ENCODE measurements around the gene GASK1A.

Gene GASK1A

DNA sequence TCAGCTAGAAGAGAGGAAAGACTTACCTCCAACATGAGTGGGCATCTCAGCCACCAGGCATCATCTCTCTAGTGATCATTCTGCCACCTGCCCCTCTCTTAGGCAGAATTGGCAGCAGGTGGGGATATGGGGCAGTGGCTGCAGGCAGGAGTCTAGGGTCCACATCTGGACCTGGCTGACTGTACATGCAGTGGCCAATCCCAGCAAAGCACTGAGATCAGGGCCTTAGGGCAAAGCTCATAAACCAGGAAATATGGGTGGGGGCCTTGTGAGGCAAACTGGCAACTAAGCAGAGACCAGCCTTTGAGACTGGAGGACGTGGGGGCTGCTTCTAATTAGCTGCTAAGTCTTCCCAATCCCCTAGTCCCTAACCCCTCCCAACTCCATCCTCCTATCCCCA lies 113.9 kb downstream of the GASK1A start:
- DNase-seq: no peak

DNA sequence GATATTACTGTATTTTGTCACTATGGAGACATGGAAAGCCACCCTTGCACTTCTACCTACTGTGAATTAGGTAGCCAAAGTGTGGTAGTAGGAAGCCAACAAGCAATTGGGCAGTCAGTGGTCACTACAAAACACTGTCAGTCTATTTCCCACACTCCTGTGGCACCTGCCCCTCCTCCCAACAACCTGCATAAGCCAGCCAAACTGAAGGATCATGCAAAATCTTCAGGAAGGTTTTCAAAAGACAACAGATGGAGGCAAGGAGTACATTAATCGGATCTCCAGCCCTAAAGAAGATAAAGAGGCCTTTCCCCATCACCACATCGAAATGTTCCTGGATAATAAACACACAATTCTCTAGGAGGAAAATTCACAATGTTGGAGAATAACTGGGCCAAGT lies 114.9 kb downstream of the GASK1A start:
- DNase-seq: no peak

DNA sequence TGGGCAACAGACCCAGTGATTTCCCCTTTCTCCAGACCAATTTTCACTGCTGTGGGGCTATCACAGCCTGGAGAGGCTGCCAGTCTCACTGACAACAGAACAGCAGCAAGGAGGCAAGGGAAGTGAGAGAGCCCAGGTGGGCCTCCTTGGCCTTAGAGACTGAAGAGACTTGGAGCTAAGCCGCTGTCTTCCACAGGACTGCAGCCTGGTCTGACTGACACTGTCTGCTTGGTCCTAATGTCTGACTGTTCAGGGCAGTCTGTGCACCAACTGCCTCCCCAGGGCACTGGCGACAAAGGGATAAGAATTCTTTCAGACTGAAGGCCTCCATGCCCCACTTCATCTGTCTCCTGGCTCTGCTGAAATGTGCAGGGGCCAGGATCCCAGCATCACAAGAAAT lies 115.3 kb downstream of the GASK1A start:
- DNase-seq: no peak

DNA sequence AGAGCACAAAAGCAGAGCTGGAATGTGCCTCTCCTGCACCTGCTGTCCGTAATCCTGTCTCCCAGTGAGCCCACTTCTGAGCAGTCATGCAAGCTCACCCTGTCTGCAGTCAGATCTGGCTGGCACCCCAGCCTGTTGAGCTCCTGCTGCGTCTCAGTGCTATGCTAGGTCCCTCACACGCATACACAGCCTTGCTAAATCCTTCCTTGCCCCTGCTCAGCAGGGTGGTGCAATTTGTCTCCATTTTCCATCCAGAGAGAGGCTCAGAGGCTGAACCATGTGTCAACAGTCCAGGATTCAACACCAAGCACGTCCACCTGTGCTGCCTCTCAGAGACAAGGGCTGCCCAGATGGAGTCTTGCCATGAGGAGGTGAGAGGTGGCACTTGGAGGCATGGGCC lies 115.7 kb downstream of the GASK1A start:
- no peak for DNase-seq

DNA sequence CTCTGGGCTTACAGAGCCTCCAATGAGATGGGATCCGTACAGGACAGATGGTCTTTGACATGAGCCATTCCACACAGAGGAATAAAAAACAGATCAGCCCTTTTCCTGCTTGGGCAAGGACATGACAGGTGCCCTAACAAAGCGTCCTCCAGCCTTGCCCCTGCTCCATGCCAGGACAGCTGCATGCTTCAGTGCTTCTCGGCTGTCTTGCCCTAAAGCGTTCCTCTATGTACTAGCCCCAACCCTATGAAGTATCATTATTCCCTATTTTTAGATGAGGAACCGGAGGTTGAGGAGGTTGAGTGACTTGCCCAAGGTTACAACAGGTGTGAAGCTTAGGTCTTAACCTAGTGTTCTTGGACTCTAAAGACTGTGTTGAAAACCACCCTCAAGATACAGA lies 116.3 kb downstream of the GASK1A start:
- no peak for DNase-seq

DNA sequence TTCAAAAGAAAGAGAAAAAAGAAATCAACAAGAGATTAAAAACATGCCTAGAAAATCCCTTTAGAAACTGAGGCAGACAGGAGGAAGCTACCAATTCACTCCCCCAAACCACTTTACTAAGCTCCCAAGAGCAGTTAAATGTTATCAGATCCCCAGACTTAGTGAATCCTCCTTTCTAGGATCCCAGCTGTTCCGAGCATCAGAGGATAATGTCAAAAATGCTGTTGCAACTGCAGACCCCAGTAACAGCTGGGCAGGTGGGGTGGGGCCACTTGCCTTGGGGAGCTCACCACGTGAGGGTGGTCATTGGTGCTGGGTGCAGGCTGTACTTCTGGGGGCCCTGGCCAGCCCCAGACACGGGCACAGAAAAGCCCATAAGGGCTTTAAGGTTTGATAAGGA lies 117.7 kb downstream of the GASK1A start:
- DNase-seq: no peak

DNA sequence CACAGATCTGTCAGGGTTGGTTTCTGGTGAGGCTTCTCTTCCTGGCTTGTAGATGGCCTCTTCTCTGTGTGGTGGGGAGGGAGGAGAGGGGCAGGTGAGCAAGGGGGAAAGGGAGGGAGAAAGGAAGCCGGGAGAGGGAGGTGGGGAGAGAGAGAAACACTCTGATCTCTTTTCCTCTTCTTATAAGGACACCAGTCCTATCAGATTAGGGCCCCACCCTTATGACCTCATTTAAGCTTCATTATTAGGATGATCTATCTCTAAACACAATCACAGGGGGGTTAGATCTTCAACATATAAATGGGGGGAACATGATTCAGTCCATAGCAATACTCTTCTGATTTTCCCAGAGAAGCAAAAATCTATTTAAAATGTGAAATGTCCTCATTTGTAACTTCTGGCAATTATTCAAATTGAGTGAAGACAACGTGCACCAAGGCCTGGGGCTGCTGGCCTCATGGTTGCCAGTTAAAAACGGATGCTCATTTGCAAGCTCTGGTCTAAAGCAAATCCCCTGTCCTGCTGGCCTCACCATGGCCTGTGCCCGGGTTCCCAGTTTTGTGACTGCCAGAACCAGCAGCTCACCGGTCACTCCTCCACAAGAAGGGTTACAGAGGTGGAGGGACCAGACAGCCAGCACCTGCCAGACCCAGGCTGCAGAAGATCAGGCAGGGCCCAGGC lies 118.4 kb downstream of the GASK1A start:
- DNase-seq: no peak

DNA sequence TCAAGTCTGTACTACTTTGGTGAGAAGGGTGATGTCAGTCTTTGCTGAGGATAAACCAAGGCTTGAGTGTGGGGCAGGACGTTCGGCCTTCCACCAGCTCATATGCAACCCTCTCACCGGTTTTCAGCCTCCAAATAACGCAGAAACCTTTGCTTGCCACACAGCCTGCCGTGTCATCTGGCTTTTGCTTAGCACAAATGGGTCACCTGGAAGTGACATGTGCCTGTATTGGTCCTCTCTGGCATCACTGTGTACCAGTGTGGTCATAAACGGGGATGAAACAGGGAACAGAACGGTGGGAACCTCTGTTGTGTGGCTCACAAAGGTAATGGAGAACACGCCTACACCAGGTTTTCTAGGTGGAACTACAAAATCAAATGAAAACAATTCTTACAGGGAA lies 119.7 kb downstream of the GASK1A start:
- no peak for DNase-seq

DNA sequence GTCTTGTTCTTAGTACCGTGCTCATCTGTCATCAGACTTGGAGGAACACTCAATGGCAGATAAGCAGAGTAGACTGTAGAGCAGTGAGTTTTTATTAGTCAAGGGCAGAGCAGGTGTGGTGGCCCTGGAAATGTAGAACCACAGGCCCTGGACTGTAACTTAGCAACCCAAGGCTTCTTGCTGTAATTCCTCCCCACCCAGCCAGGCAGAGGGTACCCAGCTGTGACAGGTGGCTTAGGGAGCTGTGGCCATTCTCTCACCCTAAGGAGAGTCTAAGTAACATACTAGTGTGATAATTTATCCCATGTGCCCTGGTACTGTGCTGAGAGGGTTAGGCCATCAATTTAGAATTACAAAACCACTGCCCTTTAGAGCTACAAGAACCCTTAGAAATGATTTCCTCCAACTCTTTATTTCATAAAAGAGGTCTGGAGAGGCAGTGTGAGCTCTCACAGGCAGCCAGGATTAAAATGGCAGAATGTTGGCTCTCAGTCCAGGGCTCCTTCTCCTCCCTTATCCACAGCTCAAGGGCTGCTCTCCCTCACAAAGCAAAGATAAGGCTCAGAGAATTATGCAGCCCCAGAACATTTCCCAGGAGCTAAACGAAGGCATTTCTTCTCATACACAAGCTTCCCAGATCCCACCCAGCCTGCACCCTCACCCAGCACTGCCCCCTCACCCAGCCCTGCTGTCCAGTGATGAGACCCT lies 123.8 kb downstream of the GASK1A start:
- DNase-seq: no peak

DNA sequence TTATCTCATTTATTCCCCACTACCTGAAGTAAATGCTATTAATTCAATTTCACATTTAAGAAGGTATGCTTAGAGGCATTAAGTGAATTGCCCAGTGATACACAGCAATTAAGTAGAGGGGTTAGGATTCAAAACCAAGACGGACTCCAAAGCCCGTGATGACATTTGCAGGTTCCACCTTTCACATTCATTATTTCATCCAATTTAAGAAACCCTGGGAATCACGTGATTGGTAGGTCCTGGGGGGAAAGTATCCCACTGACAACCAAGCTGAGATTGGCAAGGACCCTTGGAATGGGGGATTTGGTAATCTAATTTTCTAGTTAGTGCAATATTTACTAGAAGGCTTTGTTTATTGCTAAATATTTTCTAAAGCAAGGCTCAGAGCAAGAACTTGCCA lies 124.9 kb downstream of the GASK1A start:
- no peak for DNase-seq

DNA sequence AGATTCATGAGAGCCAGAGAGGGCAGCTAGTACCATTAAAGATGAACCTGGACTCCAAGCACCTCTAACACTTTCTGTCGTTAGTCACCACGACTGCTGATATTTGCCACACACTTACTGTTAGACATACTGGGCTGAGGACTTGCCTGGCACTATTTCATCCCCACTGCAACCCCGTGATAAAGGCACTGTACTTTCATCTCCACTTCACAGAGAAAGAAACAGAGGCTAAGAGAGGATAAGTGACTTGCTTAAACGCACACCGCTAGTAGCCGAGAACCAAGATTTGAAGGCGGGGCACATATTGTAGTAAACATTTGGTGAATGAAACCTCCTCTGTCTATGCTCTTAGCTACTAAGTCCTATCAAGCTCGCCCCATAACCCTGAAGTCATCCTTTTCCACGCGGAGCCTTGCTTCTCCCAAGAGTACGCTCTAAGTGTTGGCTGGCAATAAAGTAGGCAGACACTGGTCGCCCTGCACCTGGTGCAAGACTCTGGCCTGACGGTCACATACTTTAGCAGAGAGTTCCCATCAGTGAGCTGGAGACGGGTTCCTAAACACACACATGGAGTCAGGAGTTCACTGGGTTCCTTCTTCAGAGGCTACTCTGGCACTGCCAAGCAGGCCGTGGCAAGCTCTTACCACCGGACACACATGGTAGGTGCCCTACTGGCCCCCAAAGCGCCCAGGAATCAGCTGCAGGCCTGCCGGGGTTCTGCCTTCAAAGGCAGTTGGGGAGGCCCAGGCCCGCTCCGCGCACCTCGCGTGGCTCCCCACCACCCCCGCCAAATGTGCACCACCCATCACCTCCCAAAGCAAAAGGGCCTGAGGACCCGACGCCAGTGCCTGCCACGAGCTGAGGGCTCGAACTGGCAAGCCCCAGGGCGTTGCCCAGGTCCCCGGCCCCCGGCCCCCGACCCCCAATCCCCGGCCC lies 125.8 kb downstream of the GASK1A start:
- no peak for DNase-seq

DNA sequence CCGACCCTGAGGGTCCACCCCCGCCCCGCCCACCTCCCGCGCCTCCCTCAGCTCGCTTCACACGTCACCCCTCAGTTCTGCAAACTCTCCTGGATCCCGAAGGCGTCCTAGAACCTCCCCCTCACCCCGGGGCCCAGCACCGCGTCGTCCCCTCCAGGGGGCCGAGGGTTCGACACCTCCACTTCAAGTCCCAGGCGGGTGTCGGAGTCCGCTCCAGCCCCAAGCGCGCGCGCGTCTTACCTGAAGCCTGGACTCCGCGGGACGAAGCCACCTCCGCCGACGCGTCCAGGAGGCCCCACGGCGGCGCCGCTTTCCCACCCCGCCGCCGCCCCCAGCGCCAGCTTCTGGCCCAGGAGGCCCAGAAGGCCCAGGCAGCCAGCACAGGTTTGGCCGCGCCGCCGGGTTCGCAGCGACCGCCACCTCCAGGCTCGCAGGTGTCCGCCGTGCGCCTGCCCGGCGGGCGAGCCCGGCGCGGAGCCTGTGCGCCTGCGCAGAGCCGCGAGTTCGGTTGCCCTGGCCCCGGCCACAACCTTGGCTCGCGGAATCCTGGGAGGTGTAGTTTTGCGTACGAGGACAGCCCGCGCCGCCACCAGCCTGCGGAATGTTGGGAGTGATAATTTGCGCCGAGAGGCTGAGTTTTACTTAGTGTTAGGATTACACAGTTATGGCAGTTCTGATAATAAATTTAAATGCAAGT lies 126.6 kb downstream of the GASK1A start, which contains the start of gene POMGNT2:
POMGNT2 (minus strand) TSS at position 484 of the 697 bp plus-strand sequence. CDS start 24,648 bp downstream, outside the sequence.
- peak; percentile 76 to 86 (median 80) for DNase-seq

DNA sequence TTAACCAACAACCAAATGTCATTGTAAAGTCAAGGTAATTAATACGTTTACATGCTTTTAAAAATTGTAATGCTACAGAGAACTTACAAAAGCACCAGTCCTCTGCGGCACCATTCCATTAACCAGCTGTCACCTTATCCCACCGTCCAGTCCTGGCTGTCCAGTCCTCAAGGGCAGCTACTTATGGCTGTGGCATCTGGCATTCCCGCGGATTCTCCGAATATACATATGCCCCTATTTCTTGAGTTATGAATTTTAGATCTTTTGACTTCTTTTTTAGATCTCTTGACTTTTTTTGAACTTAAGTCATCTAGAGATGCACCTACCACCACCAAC lies 127.2 kb downstream of the GASK1A start:
- DNase-seq: no peak

Measured in T-helper 1 cell (primary cell).